Stromal cell of bone marrow (primary cell): ENCODE measurements around the gene FGF21.

Experiments
- DNase-seq: peaks from one replicate; pipeline ENCODE4 v3.0.0-alpha.2; 2012; ENCODE audit warnings: low read depth

FGF21 gene

DNA sequence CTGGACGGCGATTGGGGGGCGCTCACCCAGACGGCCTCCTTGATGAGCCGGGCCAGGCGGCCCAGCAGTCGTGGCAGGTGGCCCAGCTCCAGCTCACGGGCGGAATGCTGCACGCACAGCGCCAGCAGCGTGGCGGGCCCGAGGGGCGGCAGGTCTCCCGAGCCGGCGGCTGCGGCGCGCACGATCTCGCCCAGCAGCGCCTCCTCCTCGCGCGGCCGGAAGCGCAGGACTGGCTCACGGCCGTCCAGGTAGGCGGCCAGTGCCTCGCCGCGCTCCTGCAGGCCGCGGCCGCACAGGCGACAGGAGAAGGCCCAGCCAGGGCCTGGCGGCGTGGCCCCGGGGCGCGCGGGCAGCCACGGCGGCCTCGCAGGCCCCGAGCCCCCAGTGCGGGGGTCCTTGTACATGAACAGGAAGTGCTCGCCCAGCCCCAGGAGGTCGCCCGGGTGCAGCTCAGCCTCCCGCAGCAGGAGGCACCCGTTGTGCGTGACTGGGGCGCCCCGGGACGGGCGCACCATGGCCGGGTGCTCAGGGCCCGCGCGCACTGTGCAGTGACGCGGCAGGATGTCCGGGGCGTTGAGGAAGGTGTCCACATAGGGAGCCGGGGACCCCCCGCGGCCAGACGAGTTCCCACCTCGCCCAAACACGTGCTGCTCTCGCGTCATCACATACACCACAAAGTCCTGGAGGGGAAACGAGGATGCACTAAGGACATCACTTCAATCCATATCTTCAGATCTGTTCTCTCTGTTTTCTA, 26.2 kb upstream of the FGF21 start:
- DNase-seq, result no peak

DNA sequence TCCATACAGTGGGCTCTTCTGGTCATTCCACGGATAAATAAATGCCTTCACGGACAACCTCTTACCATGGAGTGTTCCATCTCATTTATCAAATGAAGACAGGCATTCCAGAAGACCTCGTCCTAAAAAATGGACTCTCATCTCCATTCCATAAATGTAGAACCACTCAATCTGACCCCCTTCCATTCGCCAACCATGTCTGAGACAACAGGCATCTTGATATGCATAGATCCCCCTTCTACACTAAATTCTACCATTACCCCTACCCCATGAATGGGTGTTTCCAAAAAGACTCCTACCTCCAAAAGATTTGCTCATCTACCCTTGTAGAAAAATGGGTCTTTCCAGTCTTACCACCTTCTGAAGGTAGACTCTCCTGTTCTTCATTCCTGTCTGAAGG, 23.9 kb upstream of the FGF21 start:
- DNase-seq, result no peak

DNA sequence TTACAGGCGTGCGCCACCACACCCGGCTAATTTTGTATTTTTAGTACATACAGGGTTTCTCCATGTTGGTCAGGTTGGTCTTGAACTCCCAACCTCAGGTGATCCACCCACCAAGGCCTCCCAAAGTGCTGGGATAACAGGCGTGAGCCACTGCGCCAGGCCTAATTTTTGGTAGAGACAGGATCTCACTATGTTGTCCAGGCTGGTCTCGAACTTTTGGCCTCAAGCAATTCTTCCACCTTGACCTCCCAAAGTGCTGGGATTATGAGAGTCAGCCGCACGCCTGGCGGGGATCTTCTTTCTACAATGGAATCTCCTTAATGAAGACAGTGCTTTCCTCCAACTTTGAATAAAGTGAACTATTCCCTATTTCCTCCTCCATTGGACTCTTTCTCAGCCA, 20.7 kb upstream of the FGF21 start:
- DNase-seq, result no peak

DNA sequence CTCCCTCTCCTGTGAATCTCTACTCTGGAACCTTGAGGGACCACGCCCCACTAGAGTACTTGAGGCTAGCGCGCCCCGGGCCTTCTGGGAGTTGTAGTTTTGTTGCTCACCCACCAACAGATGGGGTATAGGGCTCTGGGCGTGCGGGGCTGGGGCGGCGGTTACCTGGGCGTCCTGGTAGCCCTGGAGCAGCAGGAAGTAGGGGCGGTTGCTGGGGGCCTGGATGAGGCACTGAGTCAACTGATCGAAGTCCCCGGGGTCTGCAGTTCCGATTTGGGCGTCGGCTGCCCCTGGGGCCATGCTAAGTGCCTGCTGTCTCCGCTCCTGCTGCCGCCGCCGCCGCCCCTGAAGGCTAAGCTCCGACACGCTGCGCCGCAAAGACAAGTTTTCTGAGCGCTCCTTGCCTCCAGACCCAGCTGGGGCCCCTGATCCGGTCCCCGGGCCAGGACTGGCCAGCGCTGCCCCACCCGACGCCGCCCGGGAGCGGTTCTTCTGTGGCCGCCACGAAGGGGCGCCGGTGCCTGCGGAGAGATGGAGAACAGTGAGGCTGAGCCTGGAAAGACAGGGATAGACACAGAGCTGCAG, 20.2 kb upstream of the FGF21 start:
- no peak for DNase-seq

DNA sequence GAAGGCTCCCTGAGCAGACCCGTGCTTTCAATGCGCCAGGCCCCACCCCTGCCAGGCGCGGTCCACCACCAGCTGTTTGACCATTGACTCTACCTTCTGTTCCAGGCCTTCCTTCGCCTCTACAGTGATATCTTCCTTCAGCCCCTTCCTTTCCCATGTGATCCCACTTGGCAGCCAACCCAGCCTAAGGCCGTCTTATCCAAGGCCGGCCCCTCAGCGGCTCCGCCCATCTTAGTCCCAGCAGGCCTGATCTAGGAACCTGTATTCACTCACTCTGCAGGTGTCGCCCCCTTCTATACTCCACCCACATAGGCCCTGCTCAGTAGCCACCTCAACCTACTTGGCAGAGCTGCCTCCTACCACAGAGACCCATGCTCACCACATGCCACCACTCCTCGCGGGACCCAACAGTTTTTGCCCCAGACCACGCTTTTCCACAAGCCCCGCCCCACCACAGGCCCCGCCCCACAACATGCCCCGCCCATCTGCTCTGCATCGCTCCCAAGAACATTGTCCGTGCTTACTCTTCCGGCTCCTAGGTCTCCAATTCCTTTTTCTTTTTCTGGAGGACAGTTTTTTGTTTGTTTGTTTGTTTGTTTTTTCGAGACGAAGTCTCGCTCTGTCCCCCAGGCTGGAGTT, 17.8 kb upstream of the FGF21 start:
- no peak for DNase-seq

DNA sequence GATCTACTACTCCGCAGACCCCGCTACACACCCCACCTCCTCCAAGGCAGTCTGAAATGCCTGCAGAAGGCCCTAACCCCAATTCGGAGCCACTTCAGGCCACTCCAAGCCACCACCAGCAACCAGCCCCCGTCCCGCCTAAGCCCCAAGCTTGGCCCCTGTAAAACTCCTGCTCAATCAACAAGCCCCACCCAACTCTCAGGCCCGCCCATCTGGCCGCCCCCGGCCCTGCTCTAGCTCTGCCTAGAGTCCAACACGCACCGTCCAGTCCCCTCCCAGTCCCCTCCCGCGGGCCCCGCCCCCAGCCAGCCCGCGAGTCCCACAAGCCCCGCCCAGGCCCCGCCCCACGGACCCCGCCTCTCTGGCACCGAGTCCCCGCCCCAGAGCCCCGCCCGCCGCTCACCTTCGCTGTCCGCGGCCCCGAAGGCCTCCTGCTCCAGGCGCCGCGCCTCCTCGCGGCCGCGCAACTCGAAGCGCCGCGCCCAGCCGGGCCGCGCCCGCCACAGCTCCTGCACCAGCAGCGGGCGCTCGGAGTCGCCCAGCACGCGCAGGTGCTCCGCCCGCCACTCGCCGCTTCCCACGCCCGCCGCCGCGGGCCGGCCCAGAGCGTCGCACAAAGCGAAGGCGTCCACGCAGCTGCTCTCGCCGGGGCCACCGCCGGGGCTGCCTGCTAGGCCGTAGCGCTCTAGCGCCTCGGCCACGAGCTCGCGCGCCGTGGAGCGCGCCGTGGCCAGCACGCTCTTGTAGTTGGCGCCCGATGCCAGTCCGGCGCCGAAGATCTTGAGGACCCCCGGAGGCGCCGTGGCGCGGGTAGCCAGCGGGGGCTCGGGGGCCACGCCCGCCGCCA, 16.5 kb upstream of the FGF21 start:
- DNase-seq, result peak; percentile 19

DNA sequence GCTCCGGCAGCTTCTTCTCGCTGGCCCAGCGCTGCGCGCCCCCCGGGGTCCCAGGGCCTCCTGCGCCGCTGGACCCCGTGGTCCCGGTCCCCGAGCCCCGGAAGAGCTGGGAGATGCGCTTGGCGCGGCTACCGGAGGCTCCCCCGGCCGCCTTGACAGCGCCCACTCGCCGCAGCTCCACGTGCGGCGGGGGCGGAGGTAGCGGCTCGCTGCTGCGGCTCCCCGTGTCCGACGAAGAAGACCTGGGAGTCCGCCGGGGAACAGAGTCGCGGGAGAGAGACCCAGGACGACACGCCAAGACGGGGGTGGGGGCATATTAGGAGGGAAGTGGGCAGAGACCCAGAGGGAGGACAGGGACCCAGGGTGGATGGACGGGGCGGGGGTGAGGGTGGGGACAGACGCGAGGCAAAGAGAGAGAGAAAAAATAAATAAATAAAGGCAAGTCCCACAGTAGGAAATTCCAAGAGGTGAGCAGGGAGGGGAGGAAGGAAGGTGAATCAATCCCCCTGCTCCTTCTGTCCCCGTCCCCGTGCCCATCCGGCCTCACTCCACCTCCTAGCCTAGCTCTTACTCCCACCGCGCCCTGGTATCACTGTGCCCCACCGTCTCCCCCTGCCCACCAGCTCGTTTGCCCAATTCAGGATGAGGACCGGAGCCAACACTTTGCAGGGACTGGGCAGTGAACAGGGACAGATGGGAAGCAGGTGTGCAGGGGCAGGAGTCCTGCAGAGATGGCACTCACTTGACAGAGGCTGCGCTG, 15.7 kb upstream of the FGF21 start:
- DNase-seq, result no peak

DNA sequence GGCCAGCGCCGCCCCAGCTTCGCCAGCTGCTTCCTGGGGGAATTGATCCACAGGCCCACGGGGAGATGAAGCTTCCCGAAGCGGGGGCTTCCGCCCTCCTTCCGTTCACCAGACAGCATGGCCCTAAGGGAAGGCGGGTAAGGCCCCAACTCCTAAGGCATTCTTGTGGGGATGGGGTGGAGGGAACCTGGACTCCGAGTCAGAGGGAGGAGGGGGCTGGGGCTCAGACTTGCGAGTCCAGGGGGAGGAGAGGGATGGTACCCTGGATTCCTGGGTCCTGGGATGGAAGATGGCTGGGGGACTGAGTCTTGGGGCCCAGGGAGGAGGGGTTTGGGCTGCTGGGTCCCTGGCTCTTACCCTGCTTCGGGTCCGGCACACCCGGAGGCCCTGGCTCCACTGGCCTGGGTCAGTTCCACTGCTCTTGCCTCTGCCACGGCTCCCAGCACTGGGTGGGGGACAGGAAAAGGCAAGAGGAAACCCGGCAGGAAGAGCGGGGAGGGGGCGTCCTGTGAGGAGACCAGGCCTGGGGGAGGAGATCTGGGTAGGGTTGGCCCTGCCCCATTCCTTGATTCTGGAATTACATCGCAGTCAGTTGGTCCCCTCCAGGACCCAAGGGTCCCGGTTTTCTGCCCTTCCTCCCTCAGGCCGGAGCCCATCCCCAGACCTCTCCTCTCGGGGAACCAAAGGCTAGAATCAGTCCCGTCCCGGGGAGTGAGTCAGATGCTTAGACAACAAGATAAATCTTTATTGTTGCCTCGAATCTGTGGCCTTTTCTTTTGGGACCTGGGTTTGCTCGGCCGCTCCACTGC, 15.0 kb upstream of the FGF21 start, which contains the start of gene RASIP1:
RASIP1 (minus strand) TSS at position 447 of the 809 bp plus-strand sequence; CDS start at position 119, 328 bp downstream.
- no peak for DNase-seq

DNA sequence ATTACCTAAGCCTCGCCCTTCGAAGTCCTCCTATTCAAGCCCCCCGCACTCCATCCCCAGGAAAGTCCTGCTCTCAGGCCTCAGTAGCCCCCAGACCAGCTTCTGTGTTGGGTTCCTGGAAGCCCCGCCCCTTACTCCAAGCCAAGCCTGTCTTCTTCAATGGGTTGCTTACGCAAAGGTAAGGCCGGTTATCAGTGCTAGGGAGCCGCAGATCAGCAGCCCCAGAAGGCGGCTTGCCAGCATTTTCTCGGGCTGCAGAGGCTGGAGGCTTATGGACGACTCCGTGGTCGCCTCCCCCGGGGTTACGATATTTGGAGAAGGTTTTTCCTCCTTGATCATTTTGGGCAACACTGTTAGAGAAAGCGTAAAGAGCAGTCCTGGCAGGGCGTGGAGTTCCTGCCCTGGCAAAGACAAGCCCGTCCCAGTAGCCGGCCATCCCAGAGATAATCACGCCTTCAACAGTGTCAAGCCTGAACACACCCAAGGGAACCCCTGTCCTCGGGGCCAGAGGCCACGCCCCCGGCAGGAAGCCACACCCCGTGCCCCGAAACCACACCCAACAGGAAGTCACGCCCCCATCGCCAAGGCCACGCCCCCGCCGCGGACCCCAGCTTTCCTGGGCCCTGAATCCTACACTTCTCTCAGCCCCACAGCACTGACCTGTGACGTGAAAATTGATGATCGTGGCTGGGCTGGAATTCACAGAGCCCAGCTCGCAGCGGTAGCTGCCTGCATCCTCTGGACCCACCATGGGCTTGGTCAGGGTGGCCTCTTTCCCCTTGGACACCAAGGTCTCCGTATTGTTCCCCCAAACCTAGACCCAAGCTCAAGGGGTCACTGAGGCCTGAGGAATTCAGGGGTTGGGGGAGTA, 14.0 kb upstream of the FGF21 start:
- DNase-seq, result no peak

DNA sequence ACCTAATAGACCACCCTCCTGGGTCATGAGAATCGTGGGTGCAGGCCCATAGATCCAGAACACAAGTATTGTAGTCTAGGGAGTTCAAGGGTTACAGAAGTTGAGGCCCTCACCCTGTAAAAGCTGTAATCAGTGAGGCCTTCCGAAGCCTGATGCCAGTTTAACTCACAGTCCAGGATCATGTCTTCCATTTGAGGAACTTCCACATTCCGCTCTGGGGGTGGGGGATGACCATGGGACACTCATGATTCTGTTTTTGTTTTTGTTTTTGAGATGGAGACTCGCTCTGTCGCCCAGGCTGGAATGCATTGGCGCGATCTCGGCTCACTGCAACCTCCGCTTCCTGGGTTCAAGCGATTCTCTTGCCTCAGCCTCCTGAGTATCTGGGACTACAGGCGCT, 13.2 kb upstream of the FGF21 start:
- DNase-seq, result no peak

DNA sequence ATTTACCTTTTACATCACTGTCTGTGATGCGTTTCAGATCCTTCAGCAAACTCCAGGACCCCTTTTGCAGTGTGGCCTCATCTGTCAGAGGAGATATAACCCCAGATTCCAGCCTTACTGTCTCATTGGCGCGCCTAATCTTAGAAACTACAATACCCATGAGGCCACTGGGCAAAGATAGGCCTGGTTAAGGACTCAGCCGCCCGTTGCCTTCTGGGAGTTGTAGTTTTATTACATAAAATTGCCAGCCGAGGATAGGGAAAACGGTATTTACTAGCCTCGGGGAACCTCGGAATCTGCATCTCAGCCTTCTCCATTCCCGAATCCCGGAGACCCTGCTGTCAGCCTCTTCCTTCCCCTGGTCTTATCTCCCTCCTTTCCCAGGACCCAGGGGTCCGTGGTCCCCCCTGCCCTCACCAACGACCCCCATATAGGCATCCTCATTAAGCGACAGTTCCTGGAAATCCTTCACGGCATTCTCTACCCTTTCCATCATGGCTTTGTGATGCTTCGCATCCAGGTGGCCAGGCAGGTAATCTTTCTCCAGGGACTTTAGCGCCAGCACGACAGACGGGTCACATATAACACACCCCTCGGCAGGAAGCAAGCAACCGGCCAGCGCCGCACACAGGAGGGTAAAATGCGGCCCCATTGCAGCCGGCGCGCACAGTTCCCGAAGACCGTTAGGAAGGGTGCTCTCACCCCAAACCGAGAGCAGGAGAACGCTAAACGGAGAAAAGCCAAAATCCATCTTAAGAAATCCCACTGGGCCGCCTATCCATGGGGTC, 9.9 kb upstream of the FGF21 start:
- DNase-seq, result peak; percentile 44

DNA sequence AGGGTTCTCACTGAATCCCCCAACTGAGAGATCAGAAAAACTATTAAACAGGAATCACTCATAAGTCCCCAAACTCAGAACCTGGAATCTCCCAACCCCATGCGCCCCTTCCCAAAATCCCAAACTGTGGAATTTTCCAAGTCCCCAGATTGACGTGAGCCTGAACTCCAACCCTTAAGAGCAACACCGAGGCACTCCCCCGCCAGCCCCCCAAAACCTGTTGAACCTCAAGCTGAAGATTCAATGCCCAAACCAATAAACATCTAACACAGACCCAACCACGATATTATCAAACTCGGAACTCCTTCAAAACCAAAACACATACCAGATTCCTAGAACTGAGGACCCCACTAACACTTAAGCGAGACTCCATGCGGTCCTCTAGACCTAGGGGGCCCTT, 9.2 kb upstream of the FGF21 start:
- no peak for DNase-seq

DNA sequence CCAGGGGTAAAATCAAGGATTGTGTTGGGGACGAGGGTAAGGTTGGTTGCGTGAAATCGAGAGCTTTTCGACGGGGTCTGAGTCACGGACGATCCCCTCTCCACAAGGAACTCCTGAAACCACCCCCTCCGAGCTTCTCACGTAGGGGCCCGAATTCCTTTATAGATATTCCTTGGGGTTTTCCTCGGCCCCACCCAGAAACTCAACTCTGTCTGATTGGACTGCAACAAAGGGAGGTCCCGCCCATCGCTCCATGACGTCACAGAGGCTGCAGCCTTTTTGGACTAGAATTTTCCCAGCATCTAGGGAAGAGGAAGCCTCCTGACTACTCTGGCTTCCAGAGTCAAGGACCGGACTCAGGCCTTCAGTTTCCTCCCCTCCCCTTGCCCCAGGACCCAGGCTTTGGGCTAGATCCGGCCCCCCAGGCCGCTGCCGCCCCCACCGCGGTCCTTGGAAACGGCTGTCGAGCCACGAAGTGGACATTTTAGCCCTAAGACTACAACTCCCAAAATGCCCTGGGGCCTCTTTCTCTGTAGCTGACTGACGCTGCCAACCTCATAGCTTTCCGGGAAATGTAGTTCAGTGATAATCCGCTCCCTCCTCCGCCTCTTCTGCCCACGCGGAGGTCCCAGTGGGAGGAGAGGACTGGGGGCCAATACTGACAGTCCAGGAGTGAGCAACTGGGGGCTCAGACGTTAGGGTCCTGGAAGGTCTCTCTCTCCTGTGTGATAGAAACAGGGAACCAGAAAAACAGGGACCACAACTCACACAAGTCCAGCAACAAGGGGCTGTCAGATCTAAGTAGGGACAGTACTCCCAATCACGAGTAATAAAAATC, 8.4 kb upstream of the FGF21 start, which contains the start of gene IZUMO1:
IZUMO1 (minus strand) TSS at position 172 of the 838 bp plus-strand sequence. CDS start 1,050 bp downstream, outside the sequence.
- peak; percentile 75 for DNase-seq

DNA sequence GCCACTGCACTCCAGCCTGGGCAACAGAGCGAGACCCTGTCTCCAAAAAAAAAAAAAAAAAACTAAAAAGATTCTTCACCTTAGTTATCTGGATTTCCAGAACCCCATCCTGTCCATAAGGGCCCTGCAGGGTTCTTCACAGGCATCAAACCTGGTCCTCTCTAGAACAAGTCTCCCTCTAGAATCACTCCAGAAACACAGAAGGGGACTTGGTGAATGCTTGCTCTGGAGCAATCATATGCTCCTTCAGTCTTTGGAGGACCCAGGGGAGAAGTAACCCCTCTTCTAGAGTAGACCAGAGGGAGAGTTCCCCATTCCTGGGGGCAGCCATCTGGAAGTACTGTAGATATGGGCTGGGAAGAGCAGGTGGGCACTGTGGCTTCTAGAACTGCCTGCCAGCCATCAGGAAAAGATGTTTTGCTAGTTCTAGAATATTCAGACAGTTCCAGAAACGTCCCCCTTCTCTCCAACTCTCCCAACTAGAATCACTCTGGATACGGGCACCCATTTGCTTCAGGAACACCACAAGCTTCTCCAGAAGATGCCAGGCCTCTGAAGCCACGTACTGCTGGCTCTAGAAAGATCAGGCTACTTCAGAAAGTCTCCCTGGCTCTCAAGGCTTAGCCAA, 5.6 kb upstream of the FGF21 start:
- DNase-seq, result no peak

DNA sequence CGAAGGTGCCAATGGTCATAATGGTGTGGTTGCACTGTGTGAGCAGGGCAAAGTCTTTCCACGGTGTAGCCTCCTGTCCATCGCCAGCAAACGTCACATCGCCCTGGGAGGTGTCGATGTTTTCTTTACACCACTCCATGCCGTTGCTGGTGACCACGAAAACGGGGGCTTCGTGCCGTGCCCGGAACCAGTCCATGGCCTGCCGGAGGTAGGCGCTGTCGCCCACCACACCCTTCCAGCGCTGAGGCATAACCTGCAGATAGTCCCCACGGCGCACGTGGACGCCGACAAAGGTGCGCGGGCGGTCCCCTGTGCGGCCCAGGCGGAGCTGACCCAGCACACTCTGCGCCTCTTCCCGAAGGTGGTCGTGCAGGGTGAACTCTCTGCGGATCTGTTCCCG, 5.0 kb upstream of the FGF21 start:
- no peak for DNase-seq

DNA sequence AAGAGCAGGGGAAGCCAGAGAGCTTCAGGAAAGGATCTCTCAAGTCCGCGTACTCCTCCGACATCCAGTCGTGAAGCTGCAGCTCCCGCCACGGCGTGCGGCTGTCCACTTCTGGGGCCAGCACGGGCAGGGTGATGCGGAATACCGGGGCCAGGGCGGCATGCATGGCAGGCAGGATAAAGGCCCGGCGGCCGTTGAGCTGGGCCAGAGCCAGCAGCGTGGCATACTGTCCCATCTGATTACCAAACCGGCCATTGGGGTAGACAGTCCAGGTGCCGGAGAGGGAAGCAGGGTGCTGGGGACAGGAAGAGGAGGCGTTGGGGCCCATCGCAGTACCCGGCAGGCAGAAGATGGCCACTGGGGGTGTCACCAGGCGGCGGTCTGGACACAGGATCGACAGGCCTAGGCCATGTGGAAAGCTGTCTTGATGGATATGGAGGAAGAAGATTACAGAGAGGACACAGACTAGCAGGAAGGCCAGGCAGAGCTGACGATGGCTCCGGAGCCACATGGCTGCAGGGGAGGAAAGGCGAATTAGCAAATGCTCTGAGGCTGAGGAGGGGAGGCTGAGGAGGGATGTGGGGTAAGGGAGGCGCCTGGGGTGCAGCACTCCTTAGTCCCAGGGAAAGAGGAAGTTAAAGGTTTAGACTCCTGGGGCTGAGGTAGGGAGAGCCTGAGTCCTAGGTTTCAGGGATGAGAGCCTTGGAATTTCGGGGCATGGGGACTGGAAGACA, 4.4 kb upstream of the FGF21 start:
- DNase-seq, result no peak
